ENCODE data around the gene PLA2G6.

Gene PLA2G6

DNA sequence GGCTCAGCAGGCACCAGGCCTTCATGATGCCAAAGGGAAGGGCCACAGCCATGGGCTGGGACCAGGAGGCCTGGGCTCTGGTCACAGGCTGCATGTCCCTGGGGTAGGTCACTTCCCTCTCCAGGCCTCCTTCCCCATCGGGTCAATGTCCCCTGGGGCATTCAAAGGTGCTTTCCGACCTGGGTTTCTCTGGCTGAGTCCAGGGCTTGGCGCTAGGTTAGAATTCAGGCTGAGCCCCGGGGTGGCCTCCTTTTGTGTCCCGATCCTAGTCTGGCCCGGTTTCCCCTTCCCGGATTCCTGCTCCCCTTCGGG, 32.3 kb upstream of the PLA2G6 start:
- Histone ChIP-seq H3K36me3 (ENCODE audit: control insufficient read depth in 1 of 2, insufficient read depth in 2 of 2, low read length in 2 of 2) (no peaks in the 10 kb centered on the region), H3K4me1 (ENCODE audit: control insufficient read depth in 1 of 2, insufficient read depth in 2 of 2, low read length in 2 of 2) (peaks cover 19 to 22% of the 10 kb centered on the region in 2 donors), H3K4me3 (ENCODE audit: low read depth in 1 of 2, low read length in 2 of 2) (peak overlapping the region; percentile 56 to 59), H3K9ac (ENCODE audit: low read depth in 1 of 2, low read length in 2 of 2) (no peak overlapping the region), H3K27ac (ENCODE audit: low read depth, low read length) (no peak overlapping the region), H3K9me3 (ENCODE audit: control insufficient read depth in 1 of 2, low read length in 2 of 2) (no peaks in the 10 kb centered on the region), H3K27me3 (ENCODE audit: control insufficient read depth in 1 of 2, insufficient read depth in 2 of 2, low read length in 2 of 2) (no peaks in the 10 kb centered on the region)

DNA sequence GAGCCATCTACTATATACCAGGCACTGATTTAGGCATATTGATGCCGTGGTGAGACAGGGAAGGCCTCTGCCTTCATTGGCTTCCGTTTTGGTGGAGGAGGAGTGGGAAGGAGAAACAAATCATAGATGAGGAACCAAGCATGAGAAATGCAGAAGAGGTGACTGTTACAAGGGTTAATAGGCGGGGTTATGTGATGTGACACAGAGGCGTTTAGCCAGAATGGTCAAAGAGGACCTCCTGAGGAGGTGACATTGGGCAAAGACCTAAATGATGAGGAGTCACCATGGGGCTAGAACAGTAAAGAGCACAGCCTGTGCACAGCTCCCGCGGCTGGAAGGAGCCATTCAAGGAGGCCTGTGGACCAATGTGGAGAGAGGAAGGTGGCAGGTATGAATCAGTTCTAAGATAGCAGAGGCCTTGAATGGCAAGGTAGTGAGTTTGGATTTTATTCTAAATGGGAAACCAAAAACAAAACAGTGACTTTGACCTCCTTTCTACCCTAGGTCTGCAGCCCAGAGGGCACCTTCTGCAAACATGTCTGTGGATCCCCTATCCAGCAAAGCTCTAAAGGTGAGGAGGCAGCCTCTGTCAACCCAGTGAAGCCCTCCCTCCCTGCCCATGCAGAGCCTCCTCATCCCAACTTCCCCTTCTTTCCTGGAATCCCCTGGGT, 31.8 kb upstream of the PLA2G6 start:
- H3K27me3 ChIP-seq (ENCODE audit: control insufficient read depth in 1 of 2, insufficient read depth in 2 of 2, low read length in 2 of 2), result no peaks in the 10 kb centered on the region
- H3K4me3 ChIP-seq (ENCODE audit: low read depth in 1 of 2, low read length in 2 of 2), result peak overlapping the region; percentile 56 to 59
- H3K27ac ChIP-seq (ENCODE audit: low read depth, low read length), result no peak overlapping the region
- no peaks in the 10 kb centered on the region for H3K9me3 ChIP-seq (ENCODE audit: control insufficient read depth in 1 of 2, low read length in 2 of 2)
- H3K9ac ChIP-seq (ENCODE audit: low read depth in 1 of 2, low read length in 2 of 2), result no peak overlapping the region
- H3K4me1 ChIP-seq (ENCODE audit: control insufficient read depth in 1 of 2, insufficient read depth in 2 of 2, low read length in 2 of 2), result peaks cover 14 to 17% of the 10 kb centered on the region in 2 donors
- H3K36me3 ChIP-seq (ENCODE audit: control insufficient read depth in 1 of 2, insufficient read depth in 2 of 2, low read length in 2 of 2), result no peaks in the 10 kb centered on the region

DNA sequence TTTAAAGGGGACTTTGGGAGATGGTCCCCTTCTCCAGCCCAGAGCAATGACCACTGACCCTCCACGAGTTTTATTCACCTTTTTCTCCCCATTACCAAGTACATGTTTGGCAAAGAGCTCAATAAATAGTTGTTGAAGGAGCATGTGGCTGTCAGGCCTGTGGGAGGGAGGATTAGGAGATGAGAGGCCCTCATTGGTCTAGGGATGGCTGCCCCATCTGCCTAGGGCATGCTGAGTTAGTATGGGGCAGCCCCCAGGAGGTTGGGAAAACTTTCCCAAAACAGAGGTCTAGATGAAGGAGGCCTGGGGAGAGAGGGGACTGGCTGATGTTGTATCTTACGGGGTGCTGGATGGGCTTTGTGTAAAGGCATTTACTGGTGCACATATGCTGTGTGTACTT, 30.8 kb upstream of the PLA2G6 start:
- Histone ChIP-seq H3K36me3 (ENCODE audit: control insufficient read depth in 1 of 2, insufficient read depth in 2 of 2, low read length in 2 of 2) (no peaks in the 10 kb centered on the region), H3K9me3 (ENCODE audit: control insufficient read depth in 1 of 2, low read length in 2 of 2) (no peaks in the 10 kb centered on the region), H3K4me1 (ENCODE audit: control insufficient read depth in 1 of 2, insufficient read depth in 2 of 2, low read length in 2 of 2) (peaks cover 6 to 14% of the 10 kb centered on the region in 2 donors), H3K4me3 (ENCODE audit: low read depth in 1 of 2, low read length in 2 of 2) (no peak overlapping the region), H3K27me3 (ENCODE audit: control insufficient read depth in 1 of 2, insufficient read depth in 2 of 2, low read length in 2 of 2) (no peaks in the 10 kb centered on the region), H3K9ac (ENCODE audit: low read depth in 1 of 2, low read length in 2 of 2) (no peak overlapping the region), H3K27ac (ENCODE audit: low read depth, low read length) (no peak overlapping the region)

DNA sequence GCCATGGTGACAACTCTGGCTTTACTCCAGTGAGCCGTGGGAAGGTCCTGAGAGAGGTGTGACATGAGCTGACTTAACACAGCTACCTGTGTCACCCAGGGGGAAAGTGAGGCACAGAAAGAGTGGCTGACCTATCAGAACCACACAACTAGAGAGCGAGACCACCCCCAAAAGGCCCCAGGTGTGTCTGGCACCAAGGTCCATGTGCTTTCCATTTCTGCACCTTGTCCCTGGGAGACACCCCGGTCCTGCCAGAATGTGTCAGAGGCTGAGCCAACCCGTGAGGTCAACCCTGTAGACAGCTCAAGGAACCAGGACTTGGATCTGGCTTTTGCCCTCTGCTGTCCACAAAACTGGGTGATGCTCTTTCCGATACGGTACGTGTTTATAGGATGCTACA, 29.9 kb upstream of the PLA2G6 start:
- peaks cover 6 to 14% of the 10 kb centered on the region in 2 donors for H3K4me1 ChIP-seq (ENCODE audit: control insufficient read depth in 1 of 2, insufficient read depth in 2 of 2, low read length in 2 of 2)
- no peak overlapping the region for H3K9ac ChIP-seq (ENCODE audit: low read depth in 1 of 2, low read length in 2 of 2)
- H3K9me3 ChIP-seq (ENCODE audit: control insufficient read depth in 1 of 2, low read length in 2 of 2), result no peaks in the 10 kb centered on the region
- no peak overlapping the region for H3K4me3 ChIP-seq (ENCODE audit: low read depth in 1 of 2, low read length in 2 of 2)
- no peaks in the 10 kb centered on the region for H3K36me3 ChIP-seq (ENCODE audit: control insufficient read depth in 1 of 2, insufficient read depth in 2 of 2, low read length in 2 of 2)
- no peaks in the 10 kb centered on the region for H3K27me3 ChIP-seq (ENCODE audit: control insufficient read depth in 1 of 2, insufficient read depth in 2 of 2, low read length in 2 of 2)
- H3K27ac ChIP-seq (ENCODE audit: low read depth, low read length), result no peak overlapping the region

DNA sequence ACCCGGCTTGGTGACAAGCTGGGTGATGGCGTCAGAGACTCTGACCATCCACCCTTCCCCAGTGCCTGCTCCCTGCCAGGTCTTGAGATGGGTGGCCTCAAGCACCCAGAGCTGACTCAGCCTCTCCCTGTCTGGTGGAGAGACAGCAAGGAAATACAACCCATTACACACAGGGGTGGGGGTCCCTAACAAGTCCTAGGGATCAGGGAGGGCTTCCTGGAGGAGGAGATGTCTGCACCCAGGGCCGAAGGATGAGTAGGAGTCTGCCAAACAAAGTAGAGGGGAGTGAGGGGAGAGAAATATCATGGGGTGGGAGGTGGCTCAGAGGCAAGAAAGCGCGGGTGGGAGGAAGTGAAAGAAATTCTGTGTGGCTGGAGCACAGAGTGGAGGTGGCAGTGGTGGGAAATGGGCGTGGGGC, 26.9 kb upstream of the PLA2G6 start:
- Histone ChIP-seq H3K9ac (ENCODE audit: low read depth in 1 of 2, low read length in 2 of 2) (no peak overlapping the region), H3K36me3 (ENCODE audit: control insufficient read depth in 1 of 2, insufficient read depth in 2 of 2, low read length in 2 of 2) (no peaks in the 10 kb centered on the region), H3K9me3 (ENCODE audit: control insufficient read depth in 1 of 2, low read length in 2 of 2) (no peaks in the 10 kb centered on the region), H3K4me1 (ENCODE audit: control insufficient read depth in 1 of 2, insufficient read depth in 2 of 2, low read length in 2 of 2) (peaks cover 16 to 22% of the 10 kb centered on the region in 2 donors), H3K4me3 (ENCODE audit: low read depth in 1 of 2, low read length in 2 of 2) (no peak overlapping the region), H3K27me3 (ENCODE audit: control insufficient read depth in 1 of 2, insufficient read depth in 2 of 2, low read length in 2 of 2) (no peaks in the 10 kb centered on the region), H3K27ac (ENCODE audit: low read depth, low read length) (no peak overlapping the region)

DNA sequence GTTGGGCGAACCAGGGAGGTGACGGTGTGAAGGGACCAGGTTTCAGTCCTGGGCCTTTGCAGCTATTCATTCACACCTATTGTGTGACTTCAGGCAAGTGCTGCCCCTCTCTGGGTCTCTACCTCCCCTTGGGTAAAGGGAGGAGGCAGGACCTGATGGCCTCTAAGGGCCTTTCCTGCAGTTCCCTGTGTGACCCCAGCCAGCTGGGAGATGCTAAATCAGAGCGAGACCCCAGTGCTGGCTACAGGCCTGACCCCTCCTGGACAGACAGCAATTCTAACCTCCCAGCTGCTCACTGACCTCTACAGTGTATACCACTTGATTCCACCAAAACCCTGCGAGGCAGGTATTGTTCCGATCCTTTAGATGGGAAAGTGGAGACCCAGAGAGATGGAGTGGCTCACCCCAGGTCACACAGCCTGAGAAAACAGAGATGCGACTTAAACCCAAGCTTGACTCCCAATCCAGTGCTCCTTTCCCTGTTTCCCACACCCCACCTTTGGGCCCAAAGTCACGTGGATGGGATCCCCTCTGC, 26.3 kb upstream of the PLA2G6 start:
- H3K4me3 ChIP-seq (ENCODE audit: low read depth in 1 of 2, low read length in 2 of 2), result no peak overlapping the region
- peaks cover 21 to 24% of the 10 kb centered on the region in 2 donors for H3K4me1 ChIP-seq (ENCODE audit: control insufficient read depth in 1 of 2, insufficient read depth in 2 of 2, low read length in 2 of 2)
- no peaks in the 10 kb centered on the region for H3K27me3 ChIP-seq (ENCODE audit: control insufficient read depth in 1 of 2, insufficient read depth in 2 of 2, low read length in 2 of 2)
- H3K36me3 ChIP-seq (ENCODE audit: control insufficient read depth in 1 of 2, insufficient read depth in 2 of 2, low read length in 2 of 2), result no peaks in the 10 kb centered on the region
- H3K9me3 ChIP-seq (ENCODE audit: control insufficient read depth in 1 of 2, low read length in 2 of 2), result no peaks in the 10 kb centered on the region
- H3K9ac ChIP-seq (ENCODE audit: low read depth in 1 of 2, low read length in 2 of 2), result no peak overlapping the region
- no peak overlapping the region for H3K27ac ChIP-seq (ENCODE audit: low read depth, low read length)

DNA sequence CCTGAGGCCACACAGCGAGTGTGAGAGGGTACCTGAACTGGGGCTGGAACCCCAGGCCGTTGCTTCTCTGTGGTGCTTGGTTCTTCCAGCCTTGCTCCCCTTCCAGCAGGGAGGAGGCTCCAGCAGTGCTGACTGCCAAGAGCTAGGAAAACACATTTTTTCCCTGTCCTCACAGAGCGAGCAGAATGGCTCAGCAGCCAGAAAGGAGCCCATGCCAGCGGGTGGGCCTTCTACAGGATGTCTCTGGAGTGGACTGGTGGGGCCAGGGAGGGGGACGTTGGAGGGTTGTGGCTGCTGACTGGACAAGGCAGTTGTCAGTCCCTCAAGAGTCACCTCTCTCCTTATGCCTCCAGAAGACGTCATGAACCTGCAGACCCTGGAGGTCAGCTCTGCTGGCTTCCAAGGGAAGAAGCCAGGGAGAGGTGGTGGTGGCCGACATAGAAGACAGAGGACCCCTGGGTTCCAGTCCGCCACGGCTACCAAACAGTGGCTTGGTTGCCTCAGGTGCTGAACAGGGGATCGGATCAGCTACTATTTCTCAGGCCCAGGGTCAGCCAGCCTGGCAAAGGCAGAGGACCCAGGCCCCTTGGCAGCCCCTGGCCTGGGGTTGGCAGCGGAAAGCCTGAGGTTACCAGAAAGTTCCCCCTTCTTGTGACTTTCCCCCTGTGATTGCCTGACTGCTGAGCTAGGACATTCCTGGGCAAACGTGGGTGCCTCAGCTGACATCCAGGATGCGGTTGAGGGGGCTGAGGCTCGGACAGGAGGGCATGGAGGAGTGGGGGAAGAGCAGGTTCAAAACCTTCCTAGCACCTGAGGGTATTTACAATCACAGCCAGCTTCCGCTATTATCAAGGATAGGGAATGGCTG, 23.9 kb upstream of the PLA2G6 start:
- Histone ChIP-seq H3K4me1 (ENCODE audit: control insufficient read depth in 1 of 2, insufficient read depth in 2 of 2, low read length in 2 of 2) (peaks cover 26 to 30% of the 10 kb centered on the region in 2 donors), H3K4me3 (ENCODE audit: low read depth in 1 of 2, low read length in 2 of 2) (no peak overlapping the region), H3K27me3 (ENCODE audit: control insufficient read depth in 1 of 2, insufficient read depth in 2 of 2, low read length in 2 of 2) (no peaks in the 10 kb centered on the region), H3K27ac (ENCODE audit: low read depth, low read length) (no peak overlapping the region), H3K9ac (ENCODE audit: low read depth in 1 of 2, low read length in 2 of 2) (no peak overlapping the region), H3K9me3 (ENCODE audit: control insufficient read depth in 1 of 2, low read length in 2 of 2) (no peaks in the 10 kb centered on the region), H3K36me3 (ENCODE audit: control insufficient read depth in 1 of 2, insufficient read depth in 2 of 2, low read length in 2 of 2) (no peaks in the 10 kb centered on the region)

DNA sequence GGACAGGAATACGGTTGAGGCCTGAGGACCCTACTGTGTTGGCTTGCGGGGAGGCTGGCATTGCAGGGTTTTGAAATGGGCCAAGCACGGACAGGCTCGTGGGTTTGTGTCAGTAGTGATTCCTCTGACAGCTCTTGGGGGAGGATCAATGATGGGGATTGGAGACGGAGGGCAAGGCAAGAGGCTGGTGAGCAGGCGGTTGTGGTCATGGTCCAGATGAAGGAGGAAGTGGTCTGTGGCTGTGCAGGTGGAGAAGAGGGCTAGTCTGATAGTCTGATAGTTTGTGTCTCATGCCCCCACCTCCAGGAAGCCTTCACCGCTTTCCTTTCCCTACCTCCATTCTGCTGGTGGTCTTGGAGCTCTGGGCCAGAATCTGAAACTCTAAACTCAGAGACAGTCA, 23.2 kb upstream of the PLA2G6 start:
- H3K27me3 ChIP-seq (ENCODE audit: control insufficient read depth in 1 of 2, insufficient read depth in 2 of 2, low read length in 2 of 2), result no peaks in the 10 kb centered on the region
- no peaks in the 10 kb centered on the region for H3K36me3 ChIP-seq (ENCODE audit: control insufficient read depth in 1 of 2, insufficient read depth in 2 of 2, low read length in 2 of 2)
- H3K4me1 ChIP-seq (ENCODE audit: control insufficient read depth in 1 of 2, insufficient read depth in 2 of 2, low read length in 2 of 2), result peaks cover 26 to 30% of the 10 kb centered on the region in 2 donors
- H3K4me3 ChIP-seq (ENCODE audit: low read depth in 1 of 2, low read length in 2 of 2), result no peak overlapping the region
- no peak overlapping the region for H3K27ac ChIP-seq (ENCODE audit: low read depth, low read length)
- no peak overlapping the region for H3K9ac ChIP-seq (ENCODE audit: low read depth in 1 of 2, low read length in 2 of 2)
- H3K9me3 ChIP-seq (ENCODE audit: control insufficient read depth in 1 of 2, low read length in 2 of 2), result no peaks in the 10 kb centered on the region

DNA sequence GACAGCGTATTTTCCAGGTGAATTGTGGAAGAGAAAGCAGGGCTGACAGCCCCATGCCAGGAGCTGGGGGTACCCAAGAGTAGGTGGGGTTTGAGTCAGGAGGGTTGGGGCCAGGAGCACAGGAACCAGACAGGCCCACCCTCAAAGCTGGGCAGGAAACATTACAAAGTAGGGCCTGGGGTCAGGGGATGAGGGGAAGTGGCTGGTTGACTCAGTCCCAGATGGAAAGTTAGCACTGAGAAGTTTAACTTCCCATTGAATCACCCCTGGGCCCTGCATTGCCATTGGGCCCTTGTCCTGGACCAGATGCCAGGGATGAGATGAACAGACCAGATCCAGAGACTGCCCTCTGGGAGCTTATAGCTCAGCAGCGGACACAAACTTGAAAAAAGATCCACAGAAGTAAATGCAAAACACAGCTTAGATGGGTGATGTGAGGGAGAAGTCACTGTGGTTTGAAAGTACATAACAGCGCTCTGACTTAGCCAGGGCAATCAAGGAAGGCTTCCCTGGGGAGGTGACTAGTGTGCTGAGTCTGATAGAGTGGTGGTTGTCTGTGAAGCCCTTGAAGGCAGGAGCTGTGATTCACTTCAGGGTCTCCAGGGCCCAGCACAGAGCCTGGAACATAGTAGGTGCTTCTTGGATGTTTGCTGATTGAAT, 22.4 kb upstream of the PLA2G6 start:
- peak overlapping the region; percentile 85 for H3K4me3 ChIP-seq (ENCODE audit: low read depth in 1 of 2, low read length in 2 of 2)
- H3K27me3 ChIP-seq (ENCODE audit: control insufficient read depth in 1 of 2, insufficient read depth in 2 of 2, low read length in 2 of 2), result no peaks in the 10 kb centered on the region
- no peaks in the 10 kb centered on the region for H3K36me3 ChIP-seq (ENCODE audit: control insufficient read depth in 1 of 2, insufficient read depth in 2 of 2, low read length in 2 of 2)
- H3K4me1 ChIP-seq (ENCODE audit: control insufficient read depth in 1 of 2, insufficient read depth in 2 of 2, low read length in 2 of 2), result peaks cover 26 to 30% of the 10 kb centered on the region in 2 donors
- H3K9ac ChIP-seq (ENCODE audit: low read depth in 1 of 2, low read length in 2 of 2), result peak overlapping the region; percentile 51 to 81
- no peak overlapping the region for H3K27ac ChIP-seq (ENCODE audit: low read depth, low read length)
- H3K9me3 ChIP-seq (ENCODE audit: control insufficient read depth in 1 of 2, low read length in 2 of 2), result no peaks in the 10 kb centered on the region

All from duodenal mucosa (tissue), 2 donors.